GM19395 (cell line): ENCODE data around the gene MACROH2A1.
A peak's percentile ranks its signal among the peaks of the same experiment; 100 is the strongest.

Experiments used
- ATAC-seq: cut with Tn5 transposase; IDR thresholded peaks from one replicate; pipeline ENCODE4 v1.9.1; 2021; ENCODE audit warnings: mild to moderate bottlenecking, moderate library complexity; ENCODE audit not compliant: unreplicated experiment

MACROH2A1 gene

DNA sequence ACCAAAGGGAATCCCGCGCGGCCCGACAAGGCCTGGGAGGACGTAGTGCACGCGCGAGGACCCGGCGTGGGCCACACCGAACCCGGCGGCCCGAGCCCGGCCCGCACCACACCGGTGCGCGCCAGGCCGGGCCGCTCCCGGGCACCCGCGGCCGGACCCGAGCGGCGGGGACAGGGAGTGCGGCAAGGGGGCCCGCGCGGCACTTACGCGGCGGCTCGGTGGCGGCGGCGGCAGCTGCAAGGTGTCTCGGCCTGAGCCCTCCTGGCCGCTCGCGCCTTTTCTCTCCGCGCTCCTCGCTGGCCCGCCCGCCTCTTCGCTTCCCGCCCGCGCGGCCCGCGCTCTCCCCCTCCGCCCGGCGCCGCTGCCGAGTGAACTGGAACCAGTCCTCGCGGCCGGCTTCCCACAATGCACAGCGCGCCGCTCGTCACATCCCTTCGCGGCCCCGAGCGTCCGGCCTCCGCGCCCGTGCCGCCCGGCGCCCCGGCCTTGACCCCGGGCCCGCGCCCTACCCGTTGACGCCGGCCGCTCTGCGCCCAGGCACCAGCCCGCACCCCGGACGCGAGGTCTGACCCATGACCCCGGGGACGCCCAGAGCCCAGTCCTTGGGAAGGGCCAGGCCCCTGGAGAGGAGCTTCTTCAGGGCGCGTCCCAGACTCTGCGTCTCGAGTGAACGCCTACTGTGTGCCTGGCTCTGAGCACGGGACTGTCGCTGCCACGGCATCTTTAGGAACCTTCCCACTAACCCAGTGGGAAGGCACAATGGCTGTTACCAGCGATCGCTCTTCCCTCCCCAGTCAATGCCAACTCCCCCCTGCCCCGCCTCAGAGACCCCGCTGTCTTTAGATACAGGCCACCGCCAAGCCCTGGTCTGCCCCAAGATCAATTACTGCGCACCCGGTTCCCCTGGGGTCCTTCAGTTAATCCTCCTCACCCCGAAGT lies at the start of gene MACROH2A1:
Gene MACROH2A1 (minus strand): TSS at position 377 of the 939 bp plus-strand sequence. CDS start 10,138 bp downstream, outside the sequence.
- peak; percentile 84 for ATAC-seq

DNA sequence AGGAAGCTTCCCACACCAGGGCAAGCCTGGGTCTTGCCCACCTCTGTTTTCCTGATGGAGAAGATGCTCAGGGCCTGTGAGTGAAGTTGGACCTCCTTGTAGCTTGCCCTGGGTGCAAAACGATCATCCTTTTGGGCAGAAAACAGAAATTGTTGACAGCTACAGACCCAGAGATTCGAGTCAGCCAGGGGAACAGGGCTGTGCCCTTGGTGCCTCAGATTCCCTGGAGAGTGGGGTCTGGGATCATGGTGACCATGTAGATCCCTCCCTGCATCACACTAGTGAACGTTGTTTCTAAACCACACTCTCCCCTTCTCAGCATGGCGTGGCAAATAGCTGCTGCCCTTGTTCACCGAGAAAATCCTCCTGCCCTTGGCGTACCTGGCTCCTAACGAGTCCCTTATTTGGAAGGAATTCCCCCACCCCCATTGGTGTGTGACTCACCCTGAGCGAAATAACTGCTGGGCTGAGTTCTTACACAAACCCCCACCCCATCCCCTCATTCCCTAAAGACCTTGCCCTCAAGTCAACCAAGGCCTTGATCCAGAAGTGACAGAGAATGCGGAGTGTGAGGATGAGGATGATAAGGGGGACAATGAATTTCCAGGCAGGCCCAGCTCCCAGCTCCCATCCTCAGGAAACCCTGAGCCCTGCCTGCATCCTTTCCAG lies 49.2 kb upstream of the MACROH2A1 start:
- no peak for ATAC-seq

- ATAC-seq: no peak
Measured at GRCh38 chr5:135447298-135447929, 48.4 kb upstream of the MACROH2A1 start, which contains the start of gene DCANP1. DCANP1 (minus strand) TSS chr5:135447348; CDS start chr5:135447108, 240 bp downstream.

- no peak for ATAC-seq
Measured at GRCh38 chr5:135446615-135447014, 47.6 kb upstream of the MACROH2A1 start.

DNA sequence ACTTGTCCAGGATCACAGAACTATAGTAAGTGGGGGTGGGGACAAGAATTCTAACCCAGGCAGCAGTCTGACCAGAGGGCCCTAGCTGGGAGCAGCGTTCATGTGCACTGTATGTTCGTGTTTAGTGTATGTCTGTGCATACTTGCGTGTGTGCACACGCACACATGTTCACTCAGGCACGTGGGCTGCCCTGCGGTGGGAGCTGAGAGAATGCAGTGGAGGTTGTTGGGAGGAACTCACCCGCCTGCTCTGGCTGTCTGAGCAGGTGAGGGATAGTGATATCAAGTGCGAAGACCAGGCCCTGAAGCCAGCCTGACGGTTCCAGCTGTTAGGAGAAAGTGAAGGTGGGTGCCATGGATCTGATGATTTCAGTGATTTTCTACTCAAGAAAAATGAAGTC lies 47.2 kb upstream of the MACROH2A1 start:
- ATAC-seq: no peak

GRCh38 chr5:135445306-135445985 lies 46.4 kb upstream of the MACROH2A1 start:
- no peak for ATAC-seq

GRCh38 chr5:135444881-135445280 lies 45.9 kb upstream of the MACROH2A1 start:
- no peak for ATAC-seq

DNA sequence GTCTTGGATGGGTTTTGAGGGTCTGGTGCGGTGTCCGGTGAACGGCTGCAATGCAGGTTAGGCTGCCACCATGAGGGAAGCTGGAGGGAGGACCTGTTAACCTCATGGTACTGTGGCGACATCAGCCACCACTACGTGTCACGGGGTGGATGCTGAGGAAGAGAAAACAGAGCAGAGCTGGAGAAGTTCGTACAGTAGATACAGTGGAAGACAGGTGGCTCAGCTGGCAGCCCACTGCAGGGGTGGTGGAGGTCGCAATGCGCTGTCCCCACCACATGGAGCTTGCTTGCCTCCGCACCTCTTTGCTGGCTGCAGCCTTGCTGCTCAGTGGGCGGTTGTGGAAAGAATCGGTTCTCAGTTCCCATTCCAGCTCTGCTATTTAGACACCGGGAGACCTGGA lies 45.3 kb upstream of the MACROH2A1 start:
- ATAC-seq: no peak

GRCh38 chr5:135443161-135443960 lies 44.3 kb upstream of the MACROH2A1 start:
- ATAC-seq: no peak

- no peak for ATAC-seq
Measured at GRCh38 chr5:135442431-135443160, 43.6 kb upstream of the MACROH2A1 start.

- ATAC-seq: no peak
Measured at GRCh38 chr5:135441919-135442318, 42.9 kb upstream of the MACROH2A1 start.

DNA sequence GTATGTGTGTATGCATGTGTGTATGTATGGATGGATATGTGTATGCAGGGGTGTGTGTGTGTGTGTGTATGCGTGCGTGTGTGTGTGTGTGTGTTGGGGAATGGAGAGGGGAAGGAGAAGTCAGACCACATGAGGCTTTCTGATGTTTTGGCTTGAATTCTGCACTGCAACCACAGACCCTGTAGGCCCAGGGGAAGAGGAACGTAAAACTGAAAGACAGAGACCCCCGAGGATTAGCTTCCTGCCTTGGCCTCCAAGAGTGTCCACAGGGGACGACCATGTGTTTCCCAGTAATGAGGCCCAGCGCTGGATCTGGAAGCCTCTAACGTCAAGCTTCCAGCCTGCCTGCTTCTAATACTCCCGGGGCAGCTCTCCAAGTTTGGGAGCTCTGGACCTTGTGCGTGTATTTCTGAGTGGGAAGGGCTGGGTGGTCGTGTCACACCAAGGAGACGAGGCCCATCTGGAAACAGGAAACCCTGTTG lies 42.4 kb upstream of the MACROH2A1 start:
- no peak for ATAC-seq

DNA sequence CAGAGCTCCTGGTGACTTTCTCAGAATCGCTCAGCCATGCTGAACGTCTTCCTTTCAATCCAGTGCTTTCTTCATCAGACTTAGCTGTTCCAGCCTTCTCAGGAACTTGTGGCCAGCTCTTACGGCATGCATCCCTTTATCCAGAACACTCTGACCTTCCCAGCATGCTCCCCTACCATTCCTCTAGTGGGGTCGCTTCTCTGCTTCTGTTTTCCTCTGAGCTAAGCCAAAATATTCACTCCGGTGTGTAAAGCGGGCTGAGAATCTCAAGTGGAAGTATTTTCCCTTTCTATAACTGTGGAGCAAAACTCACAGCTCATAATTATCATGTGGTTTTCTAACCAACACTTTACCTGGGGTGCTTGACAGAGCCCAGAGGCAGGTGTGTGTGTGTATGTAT lies 41.9 kb upstream of the MACROH2A1 start:
- no peak for ATAC-seq

DNA sequence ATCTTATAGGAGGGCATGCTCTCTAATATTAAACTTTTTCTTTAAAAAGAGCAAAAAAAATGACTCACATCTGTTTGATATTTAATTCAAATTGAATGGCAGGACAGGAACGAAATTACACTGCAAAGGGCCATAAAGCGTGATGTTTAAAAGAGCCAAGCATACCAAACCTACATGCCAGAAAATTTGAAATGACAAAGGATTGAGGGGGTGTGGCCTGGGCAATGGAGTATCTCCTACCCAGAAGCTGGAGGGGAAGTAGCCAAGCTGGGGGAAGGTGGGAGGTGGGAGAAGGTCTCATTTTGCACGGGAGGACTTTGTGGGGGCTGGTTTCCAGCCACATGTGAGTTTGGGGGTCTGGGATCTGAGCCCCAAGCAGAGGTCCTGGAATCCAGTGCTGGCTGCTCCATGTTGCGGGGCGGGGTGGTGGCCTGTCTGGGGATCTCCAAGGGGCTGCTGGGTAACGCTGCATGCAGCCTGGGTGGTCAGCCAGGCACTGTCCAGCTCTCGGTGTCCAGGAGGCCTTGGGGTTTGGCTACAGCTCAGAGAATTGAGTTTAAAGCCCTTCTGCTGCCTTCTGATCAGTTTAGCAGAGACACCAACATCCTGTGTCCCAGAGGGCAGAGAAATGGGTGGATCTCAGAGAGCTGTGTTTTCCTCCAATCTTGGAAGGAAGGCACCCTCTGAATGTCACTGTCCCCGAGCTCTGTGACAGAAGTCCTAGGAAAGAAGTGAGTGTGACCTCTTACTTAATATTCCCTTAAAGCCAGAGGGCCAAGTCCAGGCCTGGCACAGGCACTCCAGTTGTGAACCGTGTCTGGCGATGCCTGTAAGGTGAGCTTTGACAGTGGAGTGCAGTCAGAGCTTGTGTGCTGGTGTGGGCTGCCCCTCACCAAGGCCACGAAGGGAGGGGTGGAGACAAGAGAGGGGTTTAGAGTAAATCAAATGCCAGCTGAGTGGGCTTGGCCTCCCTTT lies 40.5 kb upstream of the MACROH2A1 start:
- ATAC-seq: no peak

DNA sequence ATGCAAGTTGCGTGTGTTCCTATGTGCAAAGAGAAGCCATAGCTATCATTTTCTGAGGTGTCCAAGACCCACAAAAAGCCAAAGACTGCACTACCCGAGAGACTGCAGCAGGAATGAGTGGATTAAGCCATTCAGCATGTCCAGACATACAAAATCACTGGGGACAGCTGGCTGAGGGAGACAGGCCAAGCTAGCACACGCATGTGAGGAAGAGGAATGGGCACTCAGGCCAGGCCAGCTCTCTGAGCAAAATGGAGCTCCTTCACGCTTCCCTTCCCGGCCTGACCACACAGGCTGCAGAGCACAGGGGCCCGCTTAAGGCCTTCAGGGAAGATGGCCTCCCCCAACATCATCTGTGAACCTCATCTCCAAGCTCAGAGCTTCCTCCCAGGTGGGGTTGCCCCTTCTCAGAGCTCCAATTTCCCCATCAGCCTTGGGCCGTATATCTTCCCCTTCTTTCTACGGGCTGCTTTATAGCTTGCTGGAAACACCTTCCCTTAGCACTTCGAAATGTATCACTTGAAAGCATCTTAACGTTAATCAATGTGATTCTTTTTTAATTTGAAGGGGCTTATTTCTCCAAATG lies 39.7 kb upstream of the MACROH2A1 start:
- no peak for ATAC-seq

DNA sequence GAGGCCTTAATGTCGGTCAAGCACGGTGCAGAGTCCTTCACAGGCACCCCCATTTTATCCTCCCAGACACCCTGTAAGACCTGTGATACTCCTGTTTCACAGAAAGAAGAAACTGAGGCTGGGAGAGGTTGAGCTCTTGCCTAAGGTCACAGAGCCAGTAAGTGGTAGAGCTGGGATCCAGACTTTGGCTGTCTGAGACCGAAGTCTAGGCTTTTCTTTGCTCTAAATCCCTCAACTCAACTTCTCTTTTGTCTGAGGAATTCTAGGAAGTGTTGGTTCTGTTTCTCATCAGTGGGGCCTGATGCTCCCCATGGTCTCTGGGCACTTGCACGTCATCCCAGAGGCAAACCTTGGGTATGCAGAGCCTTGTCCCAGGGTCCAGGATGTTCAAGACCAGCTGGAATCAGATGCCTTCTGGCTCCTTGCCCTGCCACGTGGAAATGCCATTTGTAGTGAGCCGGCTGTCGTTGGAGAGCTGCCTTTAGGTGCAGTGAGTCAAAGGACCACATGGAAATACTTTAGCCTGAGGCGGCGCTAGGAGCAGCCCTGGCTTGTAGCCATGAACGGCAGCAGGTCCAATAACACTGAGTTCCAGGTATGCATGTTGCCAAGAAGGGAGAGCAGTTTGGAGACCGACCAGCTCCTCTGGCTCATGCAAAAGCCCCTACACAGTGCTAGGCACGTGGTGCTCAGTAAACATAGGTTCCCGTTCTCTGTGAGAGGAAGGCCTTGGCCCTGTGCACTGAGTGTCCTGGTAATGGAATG lies 38.9 kb upstream of the MACROH2A1 start:
- no peak for ATAC-seq

GRCh38 chr5:135437422-135437795 lies 38.4 kb upstream of the MACROH2A1 start:
- peak; percentile 38 for ATAC-seq
